H1 (cell line): Measurements from ENCODE around the gene USP12. TPM values are rescaled to one million over a fixed set of nuclear protein-coding genes. Genes with fewer than 3 reads are reported as not detected.

Source experiments
- RFX5 ChIP-seq: IDR thresholded peaks from 2 replicates; pipeline ENCODE4 v1.6.1; 2011; ENCODE audit warnings: low read depth, low read length, improper control_type of control experiment, borderline replicate concordance
- ZNF274 ChIP-seq: IDR thresholded peaks from 2 replicates; pipeline ENCODE4 v1.7.0; 2012; ENCODE audit warnings: low read length, borderline replicate concordance; ENCODE audit errors: extremely low read depth
- polyA plus RNA-seq, 7 experiments: library from polyadenylated mRNA; depleted of rRNA in 3 of 7; stranded (reverse) in 5 of 7; unstranded in 2 of 7; fragments of >200 nt in 5 of 7; fragments of 200-250 nt in 2 of 7; gene quantifications; 1 replicate in 5 of 7; 2 replicates in 1 of 7; 4 replicates in 1 of 7; pipeline versions ENCODE4 v1.2.1 to v1.2.3, GENCODE V29; 2011 to 2013; ENCODE audit warnings: missing spikeins in 2 of 7, mixed read lengths in 2 of 7
- total RNA-seq: library from RNA; stranded (reverse); fragmentation: NEBNext Ultra II Directional; extraction: Animal tissue kit (Norgen Biotek cat#: 25700); gene quantifications from 2 replicates; pipeline ENCODE4 v1.2.1, GENCODE V29; 2021

USP12 gene
- total and polyA plus RNA-seq, 2 of the 8 experiments (the other 6 are each of a cell fraction or from before 2014, with no cell fraction given), result 4.0 to 30.0 TPM

DNA sequence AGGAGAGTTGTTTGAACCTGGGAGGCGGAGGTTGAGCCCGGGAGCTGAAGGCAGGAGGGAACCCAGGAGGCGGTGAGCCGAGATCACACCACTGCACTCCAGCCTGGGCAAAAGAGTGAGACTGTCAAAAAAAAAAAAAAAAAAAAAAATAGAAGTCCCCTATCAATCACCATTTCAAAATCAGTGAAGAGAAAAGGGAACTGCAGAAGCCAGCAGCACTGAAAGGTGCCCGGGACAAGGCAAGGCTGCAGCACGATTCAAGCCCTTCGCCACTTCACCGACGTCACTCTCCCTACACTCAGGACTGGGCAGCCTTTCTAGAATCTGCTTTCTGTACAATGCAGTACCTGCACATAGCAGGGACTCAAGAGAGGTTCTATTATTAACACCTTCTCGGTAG, 21.9 kb upstream of the USP12 start (continued):
- TF ChIP-seq ZNF274 (no peak), RFX5 (no peak)
